ENCODE data around the gene RCOR1. TPM values are rescaled to one million over a fixed set of nuclear protein-coding genes. Genes with fewer than 3 reads are reported as not detected.

The RCOR1 gene
- 11.0 TPM for total RNA-seq
- long read RNA-seq, full-length matches to known transcripts, result 1 of 13 reads
- long read RNA-seq, partial matches to known transcripts, result 3 of 13 reads
- long read RNA-seq, other reads (novel, unspliced or antisense), result 9 of 13 reads

GRCh38 chr14:102591944-102592762, at the start of gene RCOR1:
Gene RCOR1, plus strand, starts transcription at chr14:102592649. Its CDS starts 238 bp downstream, at chr14:102592887.
- no peak for TF ChIP-seq CTCF (IDR thresholded peaks at IDR 0.05; ENCODE audit: borderline replicate concordance)
- Histone ChIP-seq H3K9me3 (replicated peaks) (no peaks in the 10 kb centered on the region), H3K36me3 (no peaks in the 10 kb centered on the region), H3K27me3 (ENCODE audit: low read depth) (no peaks in the 10 kb centered on the region), H3K27ac (replicated peaks) (peak within 1 kb of the TSS; percentile 99), H3K4me3 (peak within 1 kb of the TSS; percentile 99), H3K4me1 (peaks cover 43% of the 10 kb centered on the region)
- intact Hi-C loops (cut with micrococcal nuclease), result no loop called here
- DNase-seq, result peak; percentile 99

DNA sequence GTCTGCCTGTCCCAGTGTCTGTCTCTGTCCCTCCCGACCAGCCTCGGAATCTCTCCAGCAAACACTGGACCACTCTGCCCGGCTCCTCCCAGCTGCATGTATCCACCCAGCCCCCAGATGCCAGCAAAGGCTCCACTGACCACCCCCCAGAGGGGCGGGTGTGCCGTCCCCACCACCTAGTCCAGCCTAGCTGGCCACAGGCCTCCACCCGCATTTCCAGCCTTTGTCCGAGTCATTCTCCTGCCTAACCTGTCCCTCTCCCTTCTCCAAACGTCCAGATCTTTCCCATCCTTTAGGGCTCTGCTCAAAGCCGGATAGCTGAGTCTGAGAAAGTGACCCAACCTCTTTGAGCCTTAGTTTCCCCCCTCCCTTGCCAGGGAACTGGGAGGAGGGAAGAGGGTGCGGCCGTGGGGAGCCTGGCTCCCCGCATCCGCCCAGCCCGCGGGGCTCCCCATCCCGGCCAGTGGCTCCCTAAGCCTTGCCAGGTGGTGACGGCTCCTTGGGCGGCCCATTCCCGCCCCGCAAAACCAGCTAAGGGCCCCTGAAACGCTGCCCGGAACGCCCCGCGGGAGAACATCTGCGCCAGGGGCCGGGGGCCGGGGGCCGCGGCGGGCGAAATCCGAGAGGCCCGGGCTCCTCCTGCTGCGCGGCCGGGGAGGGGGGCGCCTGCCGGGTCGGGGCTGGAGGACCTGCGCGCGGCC, 48.3 kb upstream of the RCOR1 start:
- Histone ChIP-seq H3K4me1 (peaks cover 32% of the 10 kb centered on the region), H3K4me3 (peak overlapping the region; percentile 18), H3K36me3 (no peaks in the 10 kb centered on the region), H3K9me3 (replicated peaks) (no peaks in the 10 kb centered on the region), H3K27ac (replicated peaks) (no peak overlapping the region), H3K27me3 (ENCODE audit: low read depth) (peaks cover 66% of the 10 kb centered on the region)
- intact Hi-C loops (cut with micrococcal nuclease), result no loop called here
- no peak for TF ChIP-seq CTCF (IDR thresholded peaks at IDR 0.05; ENCODE audit: borderline replicate concordance)
- no peak for DNase-seq

DNA sequence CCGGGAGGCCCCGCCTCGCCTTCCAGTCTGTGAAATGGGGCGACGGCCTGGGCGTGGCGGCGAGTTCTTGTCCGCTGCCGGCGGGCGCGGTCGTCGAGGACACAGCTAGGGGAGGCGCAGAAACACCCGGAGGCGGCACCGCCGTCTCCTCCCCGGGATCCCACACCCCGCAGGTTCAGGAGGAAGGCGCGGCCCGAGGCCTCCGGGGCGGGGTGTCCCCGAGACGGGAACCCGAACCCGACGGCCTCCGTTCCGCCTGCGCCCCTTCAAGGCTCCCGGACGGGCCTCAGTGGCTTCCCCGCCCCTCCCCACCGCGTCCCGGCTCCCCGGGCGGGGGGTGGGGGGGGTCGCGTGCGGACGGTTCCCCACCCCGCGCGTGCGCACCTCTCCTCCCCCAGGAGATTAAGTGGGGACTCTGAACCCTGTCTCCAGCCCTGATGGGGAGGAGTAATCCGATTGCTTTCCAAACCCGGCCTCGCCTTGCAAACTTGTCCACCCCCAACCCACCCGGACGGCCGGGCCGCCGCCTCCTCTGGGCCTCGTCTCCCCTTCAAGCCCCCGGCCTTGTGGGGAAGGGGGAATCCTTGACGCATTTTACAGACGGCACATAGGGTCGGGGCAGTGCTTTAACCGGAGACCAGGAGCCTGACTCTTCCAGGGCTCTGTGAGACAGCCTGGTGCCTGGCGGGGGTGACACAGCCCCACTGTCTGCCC, 47.5 kb upstream of the RCOR1 start:
- Histone ChIP-seq H3K36me3 (no peaks in the 10 kb centered on the region), H3K4me1 (peaks cover 25% of the 10 kb centered on the region), H3K4me3 (peak overlapping the region; percentile 18), H3K27ac (replicated peaks) (no peak overlapping the region), H3K9me3 (replicated peaks) (no peaks in the 10 kb centered on the region), H3K27me3 (ENCODE audit: low read depth) (peaks cover 61% of the 10 kb centered on the region)
- intact Hi-C loops (cut with micrococcal nuclease), result no loop called here
- no peak for TF ChIP-seq CTCF (IDR thresholded peaks at IDR 0.05; ENCODE audit: borderline replicate concordance)
- no peak for DNase-seq

DNA sequence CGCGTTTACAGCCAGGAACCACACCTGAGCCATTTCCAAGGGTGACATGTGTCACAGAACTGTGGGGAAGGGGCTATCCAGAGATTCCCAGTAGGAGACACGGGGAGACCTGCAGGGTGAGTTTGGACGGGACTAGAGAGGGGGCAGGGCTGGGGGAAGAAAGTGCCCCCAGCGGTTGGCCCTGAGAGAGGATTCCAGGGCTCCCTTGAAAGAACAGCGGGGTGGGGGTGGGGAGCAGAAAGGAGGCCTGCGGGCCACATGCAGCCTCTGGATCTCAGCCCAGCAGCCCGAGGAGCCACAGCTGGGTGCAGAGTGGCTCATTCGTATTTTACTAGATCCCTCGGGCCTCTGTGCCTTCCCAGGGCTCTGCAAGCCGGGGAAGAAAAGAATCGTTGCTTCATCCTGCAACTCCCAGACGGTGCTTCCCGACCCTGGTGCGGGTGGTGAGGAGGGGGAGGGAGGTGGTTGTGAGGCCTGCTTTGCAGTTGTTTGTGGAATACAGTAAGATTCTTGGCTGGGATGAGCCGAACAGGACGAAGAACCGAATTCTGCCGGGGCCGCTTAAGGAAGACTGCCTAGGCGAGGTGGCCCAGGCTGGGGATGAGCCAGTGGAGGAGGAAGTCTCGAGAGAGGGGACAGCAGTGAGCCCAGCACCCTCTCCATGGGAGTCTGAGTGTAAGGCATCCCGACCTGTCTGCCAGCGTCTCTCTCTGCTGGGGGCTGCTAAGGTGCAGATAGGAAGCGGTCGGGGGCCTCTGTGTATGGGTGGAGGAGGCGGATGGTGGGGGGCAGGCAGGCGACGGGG, 46.8 kb upstream of the RCOR1 start:
- H3K36me3 ChIP-seq, result no peaks in the 10 kb centered on the region
- H3K4me3 ChIP-seq, result no peak overlapping the region
- H3K27ac ChIP-seq (replicated peaks), result no peak overlapping the region
- H3K27me3 ChIP-seq (ENCODE audit: low read depth), result peaks cover 62% of the 10 kb centered on the region
- no peak for DNase-seq
- no peaks in the 10 kb centered on the region for H3K9me3 ChIP-seq (replicated peaks)
- H3K4me1 ChIP-seq, result peaks cover 19% of the 10 kb centered on the region
- intact Hi-C loops (cut with micrococcal nuclease), result no loop called here
- no peak for TF ChIP-seq CTCF (IDR thresholded peaks at IDR 0.05; ENCODE audit: borderline replicate concordance)
